Stimulated activated CD4-positive, alpha-beta T cell treated with anti-CD3 and anti-CD28 coated beads, Interleukin-4, amount 100 ng/mL, for 48 hours (primary cell): ENCODE data around the gene EHD1.

Experiments used
- DNase-seq, 2 donors: peaks; one replicate each; pipeline ENCODE4 v3.0.0-alpha.2; 2020; ENCODE audit warnings: low read depth in 2 of 2

EHD1 gene

GRCh38 chr11:64872790-64873488, 5.5 kb downstream of the EHD1 start:
- no peak for DNase-seq

DNA sequence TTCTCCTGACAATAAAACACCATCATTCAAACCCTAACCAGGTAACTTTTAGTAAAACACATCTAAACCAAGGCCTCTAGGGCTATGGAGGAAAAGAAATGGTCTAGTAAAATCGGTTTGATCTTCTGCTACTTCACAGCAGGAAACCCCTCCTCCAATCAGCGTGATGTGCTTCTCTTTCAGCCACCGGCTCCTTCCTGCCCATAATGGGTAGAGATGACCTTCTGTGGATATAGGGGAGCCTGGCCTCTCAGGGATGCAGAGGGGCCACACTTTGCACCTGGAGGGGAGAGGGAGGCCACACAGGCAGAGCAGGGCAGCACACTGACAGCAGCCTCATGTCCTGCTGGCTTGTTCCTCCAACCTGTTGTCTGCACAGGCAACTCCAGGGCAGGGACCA, 6.9 kb downstream of the EHD1 start:
- no peak for DNase-seq

GRCh38 chr11:64870893-64871466, 7.4 kb downstream of the EHD1 start:
- no peak for DNase-seq

- no peak for DNase-seq
Measured at GRCh38 chr11:64870176-64870892, 8.1 kb downstream of the EHD1 start.

GRCh38 chr11:64869571-64870175, 8.7 kb downstream of the EHD1 start:
- no peak for DNase-seq

GRCh38 chr11:64868904-64869570, 9.4 kb downstream of the EHD1 start:
- DNase-seq = no peak

- no peak for DNase-seq
Measured at GRCh38 chr11:64867748-64868462, 10.5 kb downstream of the EHD1 start.

GRCh38 chr11:64866173-64866491, 12.3 kb downstream of the EHD1 start:
- DNase-seq = no peak

DNA sequence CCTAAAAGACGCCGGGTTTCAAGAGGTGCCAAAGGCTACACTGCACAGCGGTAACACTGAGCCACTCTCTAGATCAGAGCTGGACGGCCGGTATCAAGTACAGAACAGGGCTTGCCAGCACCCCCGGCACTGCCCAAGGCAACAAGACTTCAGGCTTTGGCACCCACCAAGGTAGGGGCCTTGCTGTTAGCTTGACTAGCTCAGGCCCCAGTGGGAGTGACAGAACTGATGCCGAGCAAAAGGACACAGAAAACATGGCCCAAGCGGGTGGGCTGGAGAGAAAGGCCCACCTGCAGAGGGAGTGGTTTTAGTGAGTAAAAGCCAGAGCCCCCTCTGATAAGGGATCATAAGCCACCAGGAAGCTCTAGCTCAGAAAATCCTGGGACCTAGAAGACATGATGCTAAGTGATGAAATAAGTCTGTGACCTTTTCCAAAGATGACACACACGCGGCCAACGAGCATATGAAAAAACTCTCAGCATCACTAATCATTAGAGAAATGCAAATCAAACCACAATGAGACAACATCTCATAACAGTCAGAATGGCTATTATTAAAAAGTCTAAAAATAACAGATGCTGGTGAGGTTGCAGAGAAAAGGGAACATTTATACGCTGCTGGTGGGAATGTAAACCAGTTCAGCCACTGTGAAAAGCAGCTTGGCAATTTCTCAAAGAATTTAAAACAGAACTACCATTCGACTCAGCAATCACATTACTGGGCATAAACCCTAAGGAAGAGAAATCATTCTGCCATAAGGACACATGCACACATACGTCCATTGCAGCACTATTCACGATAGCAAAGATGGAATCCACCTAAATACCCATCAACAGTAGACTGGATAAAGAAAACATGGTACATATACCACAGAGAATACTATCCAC, 12.9 kb downstream of the EHD1 start:
- DNase-seq = no peak

- DNase-seq = peak in 1 of 2 donors; percentile 75
Measured at GRCh38 chr11:64864473-64865285, 13.7 kb downstream of the EHD1 start.

DNA sequence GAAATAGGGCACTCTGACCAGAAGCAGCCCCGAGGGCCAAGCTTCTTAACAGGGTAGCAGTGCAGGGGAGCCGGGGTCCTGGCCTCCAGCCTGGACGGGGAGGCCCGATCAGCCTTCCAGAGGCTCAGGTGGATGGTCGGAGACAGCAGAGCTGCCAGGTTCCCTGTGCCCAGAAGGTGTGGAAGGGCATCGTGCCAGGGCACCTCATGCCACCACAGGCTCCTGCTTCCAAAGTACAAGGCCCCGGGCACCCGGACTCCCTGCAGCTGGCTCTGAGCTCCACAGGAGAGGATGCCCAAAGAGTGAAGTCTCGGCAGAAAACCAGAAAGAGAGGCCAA, 14.3 kb downstream of the EHD1 start:
- no peak for DNase-seq

GRCh38 chr11:64863391-64864060, 14.9 kb downstream of the EHD1 start:
- DNase-seq = no peak

DNA sequence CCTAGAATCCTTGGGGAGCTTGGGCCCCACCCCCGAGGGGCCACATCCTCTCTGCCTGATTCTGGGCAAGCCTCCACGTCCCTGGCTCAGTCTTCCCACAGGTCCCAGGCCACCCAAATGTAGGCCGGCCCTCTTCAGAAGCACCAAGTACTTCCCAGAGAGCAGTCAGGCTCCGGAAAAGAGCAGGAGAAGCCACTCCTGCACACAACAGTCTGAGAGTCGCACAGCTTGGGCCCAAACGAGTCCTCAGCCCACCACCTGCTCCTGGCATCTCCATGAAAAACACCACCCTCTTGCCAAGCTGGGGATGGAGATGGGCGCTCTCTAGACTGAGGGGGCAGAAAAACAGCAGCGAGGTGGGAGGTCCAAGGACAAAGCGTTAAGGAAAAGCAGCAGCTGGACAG, 15.4 kb downstream of the EHD1 start:
- DNase-seq = no peak

DNA sequence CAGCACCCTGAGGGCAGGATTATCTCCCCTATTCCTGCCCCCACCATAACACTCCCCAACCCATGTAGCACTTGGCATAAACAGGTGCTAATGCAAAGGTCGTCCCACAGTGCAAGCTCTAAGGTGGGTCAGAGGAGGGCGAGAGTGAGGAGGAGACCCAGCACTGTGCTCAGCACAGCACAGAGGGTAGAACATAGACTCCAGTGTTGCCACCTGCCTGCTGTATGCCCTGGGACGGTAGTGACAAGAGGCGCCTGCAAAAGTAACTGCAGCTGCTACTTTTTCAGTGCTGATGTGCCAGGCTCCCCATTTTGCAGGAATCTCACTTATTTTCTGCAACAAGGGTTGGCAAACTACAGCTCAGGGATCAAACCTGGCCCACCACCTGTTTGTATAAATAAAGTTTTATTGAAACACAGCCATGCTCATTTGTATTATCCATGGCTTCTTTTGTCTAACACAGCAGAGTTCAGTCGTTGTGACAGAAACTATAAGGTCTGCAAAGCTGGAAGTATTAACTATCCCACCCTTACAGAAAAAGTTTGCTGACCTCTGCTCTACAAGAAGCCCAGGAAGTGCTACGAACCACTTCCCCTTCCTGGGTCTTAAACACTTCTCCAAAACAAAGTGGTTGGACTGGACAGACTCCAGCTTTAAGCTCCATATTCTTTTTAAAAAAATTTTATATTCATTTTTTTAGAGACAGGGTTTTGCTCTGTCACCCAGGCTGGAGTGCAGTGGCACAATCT, 17.0 kb downstream of the EHD1 start:
- DNase-seq = no peak

GRCh38 chr11:64859542-64860414, 18.6 kb downstream of the EHD1 start:
- DNase-seq = peak in 1 of 2 donors; percentile 61

DNA sequence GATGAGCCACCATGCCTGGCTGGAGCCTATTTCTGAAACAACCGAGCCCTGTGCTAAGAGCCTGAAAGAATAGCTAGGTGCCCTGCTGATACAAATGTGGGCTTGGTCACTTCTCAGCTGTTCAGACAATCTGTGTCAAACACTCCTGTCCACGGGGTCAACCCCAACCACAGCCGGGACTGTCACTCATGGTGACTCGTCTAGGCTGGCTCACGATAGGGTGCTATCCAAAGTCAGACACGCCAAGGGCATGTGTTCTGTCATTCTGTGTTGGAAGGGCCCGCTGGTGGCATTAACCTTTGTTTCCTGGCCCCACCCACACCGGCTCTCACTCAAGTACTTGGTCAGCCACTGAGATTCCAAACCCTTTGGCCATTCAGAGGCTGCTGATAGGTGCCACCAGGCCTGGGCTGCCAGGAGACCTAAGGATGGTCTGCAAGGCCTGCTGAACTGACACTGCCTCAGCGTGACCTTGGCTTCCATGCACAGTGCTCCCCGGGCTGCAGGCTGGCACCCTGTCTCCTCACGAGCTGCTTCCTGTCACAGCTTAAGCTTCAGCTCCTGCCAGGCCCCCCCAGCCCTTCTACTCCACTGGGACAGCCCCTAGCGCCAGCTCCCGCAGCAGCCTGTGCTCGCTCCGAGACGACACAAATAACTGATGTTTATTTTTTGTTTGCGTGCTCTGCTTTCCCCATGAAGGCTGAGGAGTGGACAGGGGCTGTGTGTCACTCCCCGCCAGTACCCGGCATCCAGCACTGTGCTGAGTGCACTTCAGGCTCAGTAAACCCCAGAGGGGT, 19.8 kb downstream of the EHD1 start:
- peak in 1 of 2 donors; percentile 54 for DNase-seq

- DNase-seq = no peak
Measured at GRCh38 chr11:64857485-64857884, 20.9 kb downstream of the EHD1 start.
